HG03103 (cell line): ENCODE measurements around the gene TMEM271.

Experiments used
- ATAC-seq: cut with Tn5 transposase; IDR thresholded peaks from one replicate; pipeline ENCODE4 v1.9.1; 2021; ENCODE audit warnings: low read depth; ENCODE audit not compliant: unreplicated experiment

Gene TMEM271

GRCh38 chr4:581753-582361, 5.8 kb upstream of the TMEM271 start:
- no peak for ATAC-seq

GRCh38 chr4:581181-581580, 5.1 kb upstream of the TMEM271 start:
- ATAC-seq = no peak

GRCh38 chr4:579543-580175, 3.6 kb upstream of the TMEM271 start:
- ATAC-seq = no peak

- no peak for ATAC-seq
Measured at GRCh38 chr4:578451-579443, 2.7 kb upstream of the TMEM271 start.

GRCh38 chr4:577499-578450, 1.7 kb upstream of the TMEM271 start:
- no peak for ATAC-seq

- no peak for ATAC-seq
Measured at GRCh38 chr4:576991-577498, 950 bp upstream of the TMEM271 start.

GRCh38 chr4:575281-576141, 584 bp downstream of the TMEM271 start:
- no peak for ATAC-seq

- no peak for ATAC-seq
Measured at GRCh38 chr4:574346-575161, 1.5 kb downstream of the TMEM271 start.

- no peak for ATAC-seq
Measured at GRCh38 chr4:573122-573892, 2.8 kb downstream of the TMEM271 start.

- no peak for ATAC-seq
Measured at GRCh38 chr4:572594-572993, 3.5 kb downstream of the TMEM271 start.

GRCh38 chr4:571838-572572, 4.1 kb downstream of the TMEM271 start:
- ATAC-seq = no peak

GRCh38 chr4:570754-571153, 5.3 kb downstream of the TMEM271 start:
- no peak for ATAC-seq

- no peak for ATAC-seq
Measured at GRCh38 chr4:569958-570667, 6.0 kb downstream of the TMEM271 start.

- no peak for ATAC-seq
Measured at GRCh38 chr4:568962-569361, 7.1 kb downstream of the TMEM271 start.

- ATAC-seq = no peak
Measured at GRCh38 chr4:568351-568652, 7.8 kb downstream of the TMEM271 start.
